GM19025 (cell line): ENCODE data around the gene HSPA9.
A peak's percentile ranks its signal among the peaks of the same experiment; 100 is the strongest.

ENCODE experiments used
- ATAC-seq: cut with Tn5 transposase; IDR thresholded peaks from one replicate; pipeline ENCODE4 v1.9.1; 2021; ENCODE audit warnings: mild to moderate bottlenecking, low read depth, moderate library complexity; ENCODE audit not compliant: unreplicated experiment

The HSPA9 gene

GRCh38 chr5:138565100-138565821, 9.9 kb downstream of the HSPA9 start:
- no peak for ATAC-seq

- ATAC-seq: no peak
Observed at GRCh38 chr5:138564242-138564641, 11.0 kb downstream of the HSPA9 start.

DNA sequence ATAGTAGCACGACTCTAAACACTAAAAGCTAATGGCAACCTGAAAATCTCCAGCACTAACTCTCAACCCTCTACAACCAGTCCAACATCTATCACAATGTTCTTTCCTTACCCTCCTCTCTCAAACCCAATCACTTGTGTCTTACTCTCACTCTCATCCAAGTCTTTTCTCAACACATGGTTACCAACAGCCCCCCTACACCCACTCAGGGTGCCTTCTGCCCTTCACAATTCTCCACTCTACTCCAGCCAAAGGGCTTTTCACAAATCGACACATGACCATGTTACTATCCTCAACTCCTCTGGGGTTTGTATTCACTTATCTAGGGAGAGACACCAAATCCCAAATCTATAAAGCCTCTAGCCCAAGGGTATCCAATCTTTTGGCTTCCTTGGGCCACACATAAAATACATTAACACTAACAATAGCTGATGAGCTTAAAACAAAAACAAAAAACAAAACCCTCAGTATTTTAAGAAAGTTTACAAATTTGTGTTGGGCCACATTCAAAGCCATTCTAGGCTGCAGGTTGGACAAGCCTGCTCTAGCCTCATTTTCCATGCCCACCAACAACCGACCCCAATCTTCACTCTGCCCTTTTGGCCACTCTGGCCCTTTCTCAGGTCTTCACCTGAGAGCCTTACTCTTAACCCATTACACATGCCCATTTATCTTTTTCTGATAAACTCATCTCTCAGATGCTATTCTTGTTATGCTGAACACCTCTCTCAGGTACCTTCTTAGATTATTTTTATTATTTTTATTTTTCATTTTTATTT, 11.7 kb downstream of the HSPA9 start:
- no peak for ATAC-seq

- no peak for ATAC-seq
Observed at GRCh38 chr5:138560971-138561370, 14.2 kb downstream of the HSPA9 start.

- ATAC-seq: no peak
Observed at GRCh38 chr5:138559937-138560336, 15.3 kb downstream of the HSPA9 start.

- no peak for ATAC-seq
Observed at GRCh38 chr5:138557677-138558076, 17.5 kb downstream of the HSPA9 start.

DNA sequence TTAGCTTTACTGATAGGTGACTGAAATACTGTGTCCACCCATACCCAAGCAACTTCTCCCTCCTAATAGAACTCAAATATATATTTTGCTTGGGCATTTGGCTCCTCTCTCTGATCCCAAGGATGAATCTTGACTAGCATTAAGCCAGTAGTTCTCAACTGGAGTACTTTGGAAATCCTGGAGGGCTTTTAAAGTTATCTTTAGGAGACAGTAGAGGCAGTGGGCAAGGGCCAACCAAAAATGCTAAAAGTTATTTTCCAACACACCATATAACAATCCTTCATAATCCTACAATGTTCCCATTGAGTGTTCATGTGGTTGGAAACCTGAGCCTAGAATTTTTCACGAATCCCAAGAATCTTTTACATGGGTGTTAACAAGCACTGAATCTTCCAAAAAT, 21.1 kb downstream of the HSPA9 start:
- ATAC-seq: no peak

DNA sequence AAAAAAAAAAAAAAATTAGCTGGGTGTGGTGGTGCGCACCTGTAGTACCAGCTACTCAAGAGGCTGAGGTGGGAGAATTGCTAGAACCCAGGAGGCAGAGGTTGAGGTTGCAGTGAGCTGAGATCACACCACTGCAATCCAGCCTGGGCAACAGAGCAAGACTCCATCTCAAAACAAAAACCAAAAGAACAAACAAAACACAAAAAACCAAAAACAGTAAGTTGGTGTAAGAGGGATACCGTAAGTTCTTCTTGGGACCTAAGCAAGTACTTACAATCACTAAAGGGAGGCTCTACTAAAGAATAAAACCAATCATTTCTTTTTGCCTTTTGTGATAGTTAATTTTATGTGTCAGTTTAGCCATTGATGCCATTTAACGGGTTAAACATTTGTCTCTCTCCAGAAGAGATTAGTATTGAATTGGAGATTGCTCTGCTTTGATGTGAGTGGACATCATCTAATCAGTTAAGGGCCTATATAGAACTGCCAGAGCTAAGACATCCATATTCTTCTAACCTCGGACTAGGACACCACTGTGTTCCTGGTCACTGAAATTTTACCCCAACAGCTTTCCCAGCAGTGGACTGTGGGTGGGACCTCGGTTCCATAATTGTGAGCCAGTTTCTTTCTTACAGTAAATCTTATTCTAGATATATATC, 21.6 kb downstream of the HSPA9 start:
- no peak for ATAC-seq

DNA sequence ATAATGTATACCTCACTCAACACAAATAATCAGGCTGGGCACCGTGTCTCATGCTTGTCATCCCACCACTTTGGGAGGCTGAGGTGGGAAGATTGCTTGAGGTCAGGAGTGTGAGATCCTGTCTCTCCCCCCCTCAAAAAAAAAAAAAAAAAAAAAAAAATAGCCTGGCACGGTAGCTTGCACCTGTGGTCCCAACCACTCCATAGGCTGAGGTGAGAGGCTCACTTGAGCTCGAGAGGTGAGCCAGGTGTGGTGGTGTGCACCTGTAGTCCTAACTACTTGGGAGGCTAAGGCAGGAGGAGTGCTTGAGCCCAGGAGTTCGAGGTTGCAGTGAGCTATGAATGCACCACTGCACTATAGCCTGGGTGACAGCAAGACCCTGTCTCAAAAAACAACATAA, 22.5 kb downstream of the HSPA9 start:
- no peak for ATAC-seq

DNA sequence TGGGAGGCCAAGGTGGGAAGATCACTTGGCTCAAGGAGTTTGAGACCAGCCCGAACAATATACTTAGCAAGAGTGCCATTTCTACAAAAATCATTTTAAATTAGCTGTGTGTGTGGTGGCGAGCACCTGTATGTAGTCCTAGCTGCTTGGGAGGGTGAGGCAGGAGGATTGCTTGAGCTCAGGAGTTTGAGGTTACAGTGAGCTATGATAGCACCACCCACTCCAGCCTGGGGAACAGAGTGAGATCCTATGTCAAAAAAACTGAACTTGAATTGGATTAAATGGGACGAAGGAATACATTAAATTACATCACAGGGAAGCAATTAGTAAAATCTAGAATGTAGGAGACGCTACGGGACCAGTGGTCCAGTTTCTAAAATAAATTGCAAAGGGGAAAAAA, 25.8 kb downstream of the HSPA9 start:
- no peak for ATAC-seq

- ATAC-seq: no peak
Observed at GRCh38 chr5:138545919-138546562, 29.2 kb downstream of the HSPA9 start.

DNA sequence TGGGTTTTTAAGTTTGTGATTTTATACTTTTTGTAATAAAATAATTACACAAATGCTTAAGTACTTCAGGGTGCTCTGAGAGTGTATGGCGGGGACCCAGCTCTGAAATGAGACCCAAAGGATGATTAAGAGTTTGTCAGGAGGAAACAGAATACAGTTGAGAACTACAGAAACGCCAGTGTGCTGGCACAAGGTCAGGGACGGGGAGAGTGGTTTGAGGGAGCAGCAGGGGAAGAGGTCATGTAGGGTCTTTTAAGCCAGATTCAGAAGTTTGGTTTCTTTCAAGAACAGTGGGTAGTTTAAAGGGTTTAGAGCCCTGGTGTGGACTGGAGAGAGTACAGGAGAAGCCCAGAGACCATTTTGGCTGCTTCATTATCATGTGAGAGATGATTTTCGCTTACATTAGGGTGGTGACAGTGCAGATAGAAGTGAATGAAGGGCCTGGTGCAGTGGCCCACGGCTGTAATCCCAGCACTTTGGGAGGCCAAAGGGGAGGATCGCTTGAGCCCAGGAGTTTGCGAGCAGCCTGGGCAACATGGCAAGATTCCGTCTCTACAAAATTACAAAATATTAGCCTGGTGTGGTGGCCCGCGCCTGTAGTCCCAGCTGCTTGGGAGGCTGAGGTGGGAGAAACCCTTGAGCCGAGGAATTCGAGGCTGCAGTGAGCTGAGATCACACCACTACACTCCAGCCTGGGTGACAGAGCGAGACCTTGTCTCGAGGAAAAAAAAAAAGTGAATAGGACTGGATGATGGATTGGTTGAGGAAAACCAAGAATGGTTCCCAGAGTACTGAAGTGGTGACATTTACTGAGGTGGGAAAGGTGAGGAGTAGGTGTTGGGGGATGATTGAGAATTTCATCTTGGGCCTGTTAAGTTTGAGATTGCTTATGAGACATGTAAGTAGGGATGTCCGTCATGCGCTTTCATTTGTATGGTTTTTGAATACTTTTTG, 30.7 kb downstream of the HSPA9 start:
- ATAC-seq: no peak

DNA sequence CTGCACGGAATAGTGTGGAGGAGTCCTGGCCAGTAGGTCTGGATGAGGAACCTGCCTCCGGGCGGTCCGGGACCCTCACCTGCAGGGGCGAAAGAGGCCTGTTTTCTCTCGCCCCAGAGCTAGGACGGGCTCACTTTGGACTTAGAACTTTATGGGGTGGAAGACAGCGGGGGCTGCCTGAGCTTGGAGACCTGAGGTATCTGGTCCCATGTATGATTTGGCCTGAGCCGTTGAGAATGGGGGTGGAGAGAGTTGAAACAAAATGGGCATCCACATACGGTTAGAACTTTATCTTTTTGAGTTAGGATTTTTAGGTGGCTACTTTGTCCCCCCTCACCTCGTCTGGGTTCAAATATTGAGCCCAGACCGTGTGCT, 31.5 kb downstream of the HSPA9 start:
- ATAC-seq: peak; percentile 24

- peak; percentile 92 for ATAC-seq
Observed at GRCh38 chr5:138542956-138543729, 32.1 kb downstream of the HSPA9 start, which contains the start of gene ETF1. TSS of gene ETF1 (minus strand) at chr5:138543236. CDS start at chr5:138542918, 318 bp downstream.

GRCh38 chr5:138542180-138542955, 32.8 kb downstream of the HSPA9 start:
- ATAC-seq: no peak

DNA sequence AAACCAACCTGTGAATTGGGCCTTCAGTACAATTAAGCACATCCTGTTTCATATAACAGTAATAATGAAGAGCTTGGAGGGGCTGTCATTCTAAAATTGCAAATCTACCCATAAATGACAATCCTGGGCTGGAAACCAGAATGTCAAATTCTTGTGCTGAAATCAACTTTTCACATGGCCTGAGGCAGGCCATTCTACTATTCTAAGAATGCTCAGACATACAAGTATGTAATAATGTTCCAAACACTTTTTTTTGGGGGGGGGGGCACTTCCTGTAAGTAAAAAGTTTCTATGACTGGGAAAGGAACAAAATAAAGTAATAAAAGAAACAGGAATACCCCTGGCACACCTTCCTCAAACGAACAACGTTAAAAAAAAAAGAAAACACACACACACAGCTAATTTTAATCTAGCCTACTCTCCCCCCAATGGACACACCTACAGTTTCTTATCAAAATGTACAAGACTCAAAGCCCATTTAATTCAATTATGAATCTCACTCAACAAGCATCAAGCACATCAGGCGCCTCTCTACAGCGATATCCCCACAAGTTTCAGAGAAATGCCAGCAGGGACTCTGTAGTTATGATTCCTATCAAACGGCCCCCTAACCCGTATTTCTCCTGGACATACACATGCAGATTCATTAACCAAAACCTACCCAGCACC, 33.6 kb downstream of the HSPA9 start:
- ATAC-seq: no peak

DNA sequence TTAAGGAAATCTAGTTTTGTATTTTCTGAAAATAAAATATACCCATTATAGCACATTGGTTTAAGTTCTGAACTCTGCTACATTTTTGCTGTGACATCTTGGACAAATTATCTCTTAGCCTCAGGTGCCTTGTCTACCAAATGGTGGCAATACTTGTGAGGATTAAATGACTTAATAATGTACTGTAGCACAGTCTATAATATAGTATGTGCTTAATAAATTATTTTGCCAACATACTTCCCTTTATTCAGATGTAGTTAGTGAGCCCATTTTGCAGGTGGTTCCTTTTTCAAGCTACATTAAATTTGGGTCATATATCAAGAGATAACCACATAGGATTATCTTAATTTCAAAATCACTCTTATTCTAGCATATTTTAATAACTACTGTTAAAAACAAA, 35.4 kb downstream of the HSPA9 start:
- ATAC-seq: no peak
